ENCODE measurements around the gene POU2F3. TPM values are rescaled to one million over a fixed set of nuclear protein-coding genes. Genes with fewer than 3 reads are reported as not detected.

Gene POU2F3
- not detected for total RNA-seq

DNA sequence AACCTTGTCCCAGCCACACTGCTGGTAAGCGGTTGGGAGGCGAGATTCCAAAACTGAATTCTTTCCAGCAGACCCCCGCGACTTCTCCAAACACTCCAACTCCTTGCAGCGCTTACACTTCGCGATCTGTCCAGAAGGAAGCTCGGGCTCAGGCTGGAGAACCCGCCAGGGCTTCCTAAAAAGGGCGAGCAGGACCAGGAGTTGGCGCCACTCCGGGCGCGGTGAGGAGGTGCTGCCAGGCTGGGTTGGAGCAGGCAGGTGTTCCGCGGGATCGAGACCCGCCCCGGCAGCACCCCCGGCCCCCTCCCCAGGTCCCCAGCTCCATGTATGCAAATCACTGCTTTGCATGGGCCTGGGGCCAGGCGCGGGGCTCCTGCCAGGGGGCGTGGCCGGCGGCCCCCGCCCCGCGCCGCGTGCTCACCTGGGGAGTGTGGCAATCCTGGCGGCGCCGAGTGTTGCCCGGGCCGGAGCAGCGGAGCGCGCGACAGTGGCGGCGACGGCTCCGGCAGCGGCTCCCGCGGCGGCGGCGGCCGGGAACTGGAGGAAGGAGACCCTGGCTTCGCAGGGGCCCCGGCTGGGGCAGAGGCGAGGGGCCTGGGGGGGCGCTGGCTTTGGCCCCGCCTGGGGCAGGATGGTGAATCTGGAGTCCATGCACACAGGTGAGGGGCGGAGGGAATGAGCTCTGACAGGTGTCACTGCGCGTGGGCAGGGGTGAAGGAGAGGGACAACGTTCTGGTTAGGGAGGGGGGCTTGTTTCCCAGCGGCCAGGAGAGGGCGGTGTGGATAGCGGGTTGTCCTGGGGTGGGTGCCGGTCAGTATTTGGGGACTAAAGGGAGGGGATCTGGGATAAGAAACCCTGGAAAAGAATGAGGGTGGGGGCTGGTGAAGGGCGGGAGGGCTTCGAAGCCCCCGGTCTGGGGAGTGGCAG lies at the start of gene POU2F3:
Gene POU2F3 (plus strand): TSS at position 428 of the 928 bp plus-strand sequence. CDS start 204 bp downstream, at position 632.
- intact Hi-C loops (cut with micrococcal nuclease): no loop called here
- DNase-seq: no peak
- H3K36me3 Mint-ChIP-seq: no peaks in the 10 kb centered on the region
- H3K27me3 Mint-ChIP-seq: peaks cover 72% of the 10 kb centered on the region
- H3K9me3 Mint-ChIP-seq: no peaks in the 10 kb centered on the region
- CTCF ChIA-PET: interaction anchor here (0.6 to 1.0 kb wide), 2 partner anchors 9 to 68 kb away, joined by 3 to 5 read pairs; no protein-coding TSS in a partner anchor
- POLR2A ChIA-PET: no interaction called here
- no peak within 1 kb of the TSS for H3K27ac Mint-ChIP-seq
- H3K4me3 Mint-ChIP-seq: no peak within 1 kb of the TSS
- H3K4me1 Mint-ChIP-seq (ENCODE audit: low read depth): peaks cover 11% of the 10 kb centered on the region

DNA sequence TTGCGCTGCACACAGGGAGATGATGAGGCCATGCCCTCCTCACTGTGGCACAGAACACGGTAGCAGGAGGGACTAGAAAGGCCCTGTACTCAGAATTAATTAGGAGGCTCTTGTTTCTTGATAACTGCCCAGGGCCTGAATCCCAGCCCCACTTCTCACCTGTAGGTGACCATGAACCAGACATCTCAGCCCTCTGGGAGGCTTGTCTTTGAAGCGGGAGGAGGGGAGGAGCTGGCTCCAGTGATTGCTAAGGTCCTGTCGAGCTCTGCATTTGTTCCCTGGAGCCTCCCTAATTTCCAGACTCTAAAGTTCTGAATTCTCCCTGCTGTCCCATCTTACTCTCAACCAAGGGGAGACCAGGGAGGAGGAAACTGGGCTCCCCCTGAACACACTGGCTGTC lies 48.9 kb upstream of the POU2F3 start:
- H3K27me3 Mint-ChIP-seq: peaks cover 4% of the 10 kb centered on the region
- peaks cover 10% of the 10 kb centered on the region for H3K4me1 Mint-ChIP-seq (ENCODE audit: low read depth)
- no peaks in the 10 kb centered on the region for H3K9me3 Mint-ChIP-seq
- intact Hi-C loops (cut with micrococcal nuclease): no loop called here
- no peak overlapping the region for H3K4me3 Mint-ChIP-seq
- CTCF ChIA-PET: no interaction called here
- no peaks in the 10 kb centered on the region for H3K36me3 Mint-ChIP-seq
- DNase-seq: no peak
- H3K27ac Mint-ChIP-seq: no peak overlapping the region
- POLR2A ChIA-PET: no interaction called here

DNA sequence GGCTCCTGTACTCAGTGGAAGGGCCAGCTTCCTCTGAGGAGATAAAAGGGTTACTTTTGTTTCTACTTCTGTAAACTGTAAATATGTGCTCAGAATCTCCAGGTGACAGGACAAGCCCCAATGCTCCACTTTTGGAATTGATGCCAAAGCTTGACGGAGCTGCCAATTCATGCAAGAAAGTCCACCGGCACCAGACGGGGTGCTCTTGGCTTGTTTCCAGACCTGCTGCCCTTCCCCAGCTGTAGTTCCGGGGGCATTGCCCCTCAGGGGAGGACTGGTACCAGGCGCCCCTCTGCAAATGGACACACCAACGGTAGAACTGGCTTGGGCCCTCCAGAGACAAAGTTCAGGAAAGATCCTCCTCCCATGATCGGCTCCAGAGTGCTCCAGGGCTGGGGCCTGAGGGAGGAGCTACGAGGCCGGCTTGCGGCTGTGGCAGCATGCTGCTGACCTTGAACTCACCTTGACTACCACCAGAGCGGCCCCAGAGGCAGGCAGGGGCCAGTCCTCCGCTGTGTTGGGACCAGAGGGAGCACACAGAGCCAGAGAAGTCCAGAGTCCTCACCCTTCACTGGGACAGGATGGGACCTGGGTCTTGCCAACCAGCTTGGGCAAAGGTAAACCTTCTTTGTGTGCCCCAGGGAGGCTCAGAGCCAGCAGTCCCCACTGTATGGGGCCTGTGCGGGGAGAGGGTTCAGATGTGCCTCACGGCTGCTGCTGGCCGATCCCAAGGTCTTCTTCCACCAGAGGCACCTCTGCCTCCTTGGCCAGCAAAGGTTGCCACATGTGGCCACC lies 46.9 kb upstream of the POU2F3 start:
- intact Hi-C loops (cut with micrococcal nuclease): no loop called here
- Mint-ChIP-seq H3K4me1 (ENCODE audit: low read depth) (no peaks in the 10 kb centered on the region), H3K27me3 (no peaks in the 10 kb centered on the region), H3K36me3 (no peaks in the 10 kb centered on the region), H3K9me3 (no peaks in the 10 kb centered on the region), H3K27ac (no peak overlapping the region), H3K4me3 (no peak overlapping the region)
- ChIA-PET CTCF (no interaction called here), POLR2A (no interaction called here)
- no peak for DNase-seq

DNA sequence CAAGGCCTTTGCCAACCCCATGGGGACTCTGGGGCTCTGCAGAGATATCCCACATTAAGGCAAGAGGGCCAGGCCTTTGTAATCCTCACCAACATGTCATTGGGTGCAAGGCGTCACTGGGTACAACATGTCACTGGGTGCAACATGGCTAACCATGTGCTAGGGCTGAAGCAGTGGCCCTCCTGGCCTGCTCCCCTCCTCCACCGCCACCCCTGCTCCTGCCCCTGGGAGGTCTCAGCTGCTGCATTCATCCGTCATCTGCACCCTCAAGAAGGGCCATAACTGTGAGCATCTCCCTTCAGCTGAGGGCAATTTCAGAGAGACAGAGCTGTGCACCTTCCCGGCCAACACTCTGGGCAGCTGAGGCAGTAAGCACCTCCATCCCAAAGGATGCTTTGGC lies 45.8 kb upstream of the POU2F3 start:
- CTCF ChIA-PET: no interaction called here
- POLR2A ChIA-PET: no interaction called here
- DNase-seq: no peak
- Mint-ChIP-seq H3K4me1 (ENCODE audit: low read depth) (no peaks in the 10 kb centered on the region), H3K36me3 (no peaks in the 10 kb centered on the region), H3K4me3 (no peak overlapping the region), H3K27ac (no peak overlapping the region), H3K9me3 (no peaks in the 10 kb centered on the region), H3K27me3 (no peaks in the 10 kb centered on the region)
- intact Hi-C loops (cut with micrococcal nuclease): no loop called here

DNA sequence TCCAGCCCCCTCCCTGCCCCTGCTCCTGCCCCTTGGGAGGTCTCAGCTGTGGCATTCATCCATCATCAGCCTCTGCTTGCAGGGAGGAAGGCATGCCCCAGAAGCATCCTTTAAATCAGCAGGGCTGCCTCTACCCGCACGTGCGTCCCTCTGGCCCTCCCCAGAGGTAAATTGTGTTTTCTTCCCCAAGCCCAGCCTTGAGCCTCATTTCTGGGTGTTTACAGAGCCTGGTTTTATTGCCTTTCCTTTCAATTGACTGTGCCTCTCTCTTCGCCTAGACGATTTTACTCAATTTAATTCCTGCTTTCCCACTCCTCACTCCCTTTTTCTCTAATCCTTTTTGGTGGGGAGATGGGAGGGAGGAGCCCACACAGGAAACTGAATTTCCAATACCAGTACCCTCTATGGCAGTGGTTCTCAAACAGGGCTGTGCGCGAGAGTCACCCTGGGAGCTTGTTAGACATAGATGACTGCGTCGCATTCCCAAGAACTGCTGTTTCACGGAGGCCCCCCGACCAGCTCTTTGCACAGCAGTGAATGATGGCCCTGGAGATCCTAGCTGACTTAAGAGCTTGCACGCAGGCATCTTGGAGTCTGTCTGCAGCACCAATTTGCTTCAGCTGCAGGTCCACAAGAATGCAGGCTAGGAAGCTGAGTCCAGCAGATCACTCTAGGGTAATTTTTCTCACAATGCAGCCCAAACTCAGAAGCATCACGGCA lies 44.2 kb upstream of the POU2F3 start:
- H3K27ac Mint-ChIP-seq: no peak overlapping the region
- no peaks in the 10 kb centered on the region for H3K9me3 Mint-ChIP-seq
- no peaks in the 10 kb centered on the region for H3K4me1 Mint-ChIP-seq (ENCODE audit: low read depth)
- no peak for DNase-seq
- H3K4me3 Mint-ChIP-seq: no peak overlapping the region
- no peaks in the 10 kb centered on the region for H3K36me3 Mint-ChIP-seq
- POLR2A ChIA-PET: no interaction called here
- CTCF ChIA-PET: no interaction called here
- intact Hi-C loops (cut with micrococcal nuclease): no loop called here
- peaks cover 5% of the 10 kb centered on the region for H3K27me3 Mint-ChIP-seq

DNA sequence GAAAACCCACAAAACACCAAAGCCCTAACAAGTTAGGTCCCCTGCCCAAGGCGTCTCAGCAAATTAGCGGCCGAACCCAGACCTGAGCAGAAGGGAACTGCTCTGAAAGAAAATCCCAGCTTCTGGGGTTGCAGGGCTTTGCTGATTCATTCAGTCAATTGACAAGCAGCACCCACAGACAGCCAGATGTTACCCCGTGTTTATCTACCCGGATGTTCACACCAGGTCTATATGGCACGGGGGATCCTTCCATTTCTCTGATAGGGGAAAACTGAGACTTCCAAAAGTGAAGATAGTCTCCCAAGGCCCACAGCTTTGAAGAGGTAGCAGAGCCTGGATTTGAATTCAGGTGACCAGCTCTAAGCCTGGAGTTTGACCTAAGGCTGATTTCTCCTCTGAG lies 43.1 kb upstream of the POU2F3 start:
- intact Hi-C loops (cut with micrococcal nuclease): no loop called here
- H3K27me3 Mint-ChIP-seq: peaks cover 5% of the 10 kb centered on the region
- H3K27ac Mint-ChIP-seq: no peak overlapping the region
- CTCF ChIA-PET: no interaction called here
- H3K4me1 Mint-ChIP-seq (ENCODE audit: low read depth): no peaks in the 10 kb centered on the region
- no peaks in the 10 kb centered on the region for H3K9me3 Mint-ChIP-seq
- H3K36me3 Mint-ChIP-seq: no peaks in the 10 kb centered on the region
- no peak overlapping the region for H3K4me3 Mint-ChIP-seq
- POLR2A ChIA-PET: no interaction called here
- no peak for DNase-seq

DNA sequence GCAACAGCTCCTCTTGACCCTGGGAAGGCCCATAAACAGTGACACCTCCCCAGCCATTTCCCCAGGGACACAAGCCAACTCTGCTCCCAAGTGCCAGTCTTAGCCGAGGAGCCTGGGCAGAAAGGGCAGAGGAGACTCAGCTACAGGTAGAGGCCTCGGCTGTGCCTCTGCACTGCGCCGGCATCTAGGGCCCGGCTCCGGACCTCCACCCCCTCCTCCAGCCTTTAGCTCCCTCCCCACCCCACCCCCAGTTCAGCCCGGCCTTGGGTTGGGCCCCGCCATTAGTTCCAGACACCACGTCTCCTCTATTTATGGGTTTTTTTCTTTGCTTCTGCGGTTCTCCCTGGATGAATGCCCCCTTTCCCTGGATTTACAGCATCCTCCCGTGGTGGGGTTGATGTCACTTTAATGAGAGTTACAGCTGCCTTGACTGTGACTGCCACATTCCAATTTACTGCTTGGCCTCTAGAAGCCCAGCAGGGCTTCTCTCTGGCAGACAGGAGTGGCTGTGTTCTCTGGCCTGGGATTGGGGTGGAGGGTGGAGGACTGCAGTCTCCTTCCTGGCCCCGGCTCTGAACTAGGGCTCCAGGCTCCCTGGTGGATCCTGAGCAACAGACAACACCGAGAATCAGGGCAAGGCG lies 42.6 kb upstream of the POU2F3 start:
- Mint-ChIP-seq H3K9me3 (no peaks in the 10 kb centered on the region), H3K27me3 (peaks cover 5% of the 10 kb centered on the region), H3K36me3 (no peaks in the 10 kb centered on the region), H3K4me3 (no peak overlapping the region), H3K4me1 (ENCODE audit: low read depth) (no peaks in the 10 kb centered on the region), H3K27ac (no peak overlapping the region)
- intact Hi-C loops (cut with micrococcal nuclease): no loop called here
- CTCF ChIA-PET: no interaction called here
- no peak for DNase-seq
- POLR2A ChIA-PET: no interaction called here

DNA sequence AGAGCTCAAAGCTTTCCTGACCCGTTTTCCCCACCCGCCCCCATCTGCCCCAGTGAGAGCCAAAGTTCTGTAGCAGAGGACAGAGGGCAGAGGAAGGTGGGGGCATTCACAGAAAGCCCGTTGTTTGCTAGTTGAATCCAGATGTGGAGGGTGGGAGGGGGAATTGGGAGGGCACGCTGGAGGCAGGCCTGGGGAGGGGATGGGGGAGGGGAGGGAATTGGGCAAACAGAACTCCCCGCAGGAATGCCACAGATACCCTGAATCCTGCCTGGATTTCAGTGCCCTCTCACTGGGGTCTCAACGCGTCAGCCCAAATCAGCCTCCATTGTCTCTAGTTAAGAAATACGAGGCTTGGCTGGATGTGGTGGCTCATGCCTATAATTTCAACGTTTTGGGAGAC lies 42.0 kb upstream of the POU2F3 start:
- no peaks in the 10 kb centered on the region for H3K9me3 Mint-ChIP-seq
- CTCF ChIA-PET: no interaction called here
- no peaks in the 10 kb centered on the region for H3K36me3 Mint-ChIP-seq
- no peaks in the 10 kb centered on the region for H3K4me1 Mint-ChIP-seq (ENCODE audit: low read depth)
- POLR2A ChIA-PET: no interaction called here
- intact Hi-C loops (cut with micrococcal nuclease): no loop called here
- DNase-seq: no peak
- peaks cover 5% of the 10 kb centered on the region for H3K27me3 Mint-ChIP-seq
- no peak overlapping the region for H3K27ac Mint-ChIP-seq
- no peak overlapping the region for H3K4me3 Mint-ChIP-seq

DNA sequence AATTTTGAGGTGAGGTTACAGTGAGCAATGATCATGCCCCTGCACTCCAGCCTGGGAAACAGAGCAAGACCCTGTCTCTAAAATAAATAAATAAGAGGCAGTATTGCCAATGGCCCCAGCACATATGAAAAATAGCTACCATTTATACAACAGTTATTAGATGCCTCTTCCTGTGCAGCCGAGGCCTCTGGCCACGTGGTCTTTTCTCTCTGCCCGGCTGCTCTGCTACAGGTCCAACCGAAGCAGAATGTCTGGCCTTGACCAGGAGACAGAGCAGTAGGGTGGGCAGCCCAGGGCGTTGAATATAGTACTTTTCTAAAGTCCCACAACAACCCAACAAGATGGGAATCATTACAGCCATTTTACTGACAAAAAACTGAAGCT lies 41.5 kb upstream of the POU2F3 start:
- intact Hi-C loops (cut with micrococcal nuclease): no loop called here
- Mint-ChIP-seq H3K27ac (no peak overlapping the region), H3K36me3 (no peaks in the 10 kb centered on the region), H3K9me3 (no peaks in the 10 kb centered on the region), H3K27me3 (peaks cover 5% of the 10 kb centered on the region), H3K4me3 (no peak overlapping the region), H3K4me1 (ENCODE audit: low read depth) (no peaks in the 10 kb centered on the region)
- DNase-seq: no peak
- ChIA-PET CTCF (no interaction called here), POLR2A (no interaction called here)

DNA sequence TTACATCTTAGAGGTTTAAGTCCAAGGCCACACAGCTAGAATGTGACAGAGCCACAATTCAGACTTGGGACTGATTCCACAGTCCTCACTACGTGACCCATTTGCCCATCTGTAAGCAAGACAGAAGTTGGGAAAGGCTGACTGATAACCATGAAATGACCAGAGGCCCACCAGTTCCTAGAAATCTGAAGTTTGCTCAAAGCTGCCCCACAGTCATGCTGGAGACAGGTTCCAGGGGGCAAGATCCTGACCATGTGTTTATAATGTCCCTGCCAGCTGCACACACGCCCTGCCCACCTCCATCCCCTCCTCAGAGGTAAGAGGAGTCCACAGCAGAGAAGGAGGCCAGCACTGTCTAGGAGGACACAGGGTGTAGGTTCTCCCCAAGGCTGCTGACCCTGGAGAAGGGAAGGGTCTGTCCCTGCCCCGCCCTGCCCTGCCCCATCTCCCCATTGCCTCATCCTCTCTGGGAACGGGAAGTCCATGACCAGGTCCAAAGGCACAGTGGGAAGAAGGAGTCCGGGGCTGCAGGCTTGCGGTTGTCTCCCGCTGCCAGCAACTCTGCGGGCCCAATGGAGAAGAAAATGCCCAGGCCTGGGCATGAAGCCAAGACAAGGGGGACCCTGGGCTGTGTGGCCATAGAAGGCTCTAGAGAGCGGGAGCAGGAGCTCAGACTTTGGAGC lies 41.0 kb upstream of the POU2F3 start:
- Mint-ChIP-seq H3K4me3 (no peak overlapping the region), H3K27ac (no peak overlapping the region), H3K36me3 (no peaks in the 10 kb centered on the region), H3K4me1 (ENCODE audit: low read depth) (no peaks in the 10 kb centered on the region), H3K9me3 (no peaks in the 10 kb centered on the region), H3K27me3 (peaks cover 5% of the 10 kb centered on the region)
- CTCF ChIA-PET: no interaction called here
- intact Hi-C loops (cut with micrococcal nuclease): no loop called here
- POLR2A ChIA-PET: no interaction called here
- DNase-seq: no peak

DNA sequence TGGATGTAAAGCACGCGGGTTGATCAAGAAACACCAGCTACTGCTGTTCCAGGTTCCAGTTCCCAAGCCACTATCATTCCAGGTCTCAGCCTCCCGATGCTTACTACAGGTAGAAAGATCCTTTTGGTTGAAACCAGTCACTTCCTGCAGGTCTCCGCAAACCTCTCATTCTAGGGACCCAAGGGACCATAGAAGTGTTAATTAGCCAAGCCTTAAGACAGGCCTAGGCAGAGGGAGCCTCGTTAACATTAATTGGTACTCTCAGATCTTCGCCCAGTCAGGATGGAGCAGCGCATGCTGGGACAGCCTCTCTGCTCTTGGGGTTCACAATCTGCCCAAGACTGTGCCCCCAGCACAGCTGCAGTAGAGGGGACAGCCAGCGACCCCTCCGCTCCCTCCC lies 40.3 kb upstream of the POU2F3 start:
- H3K4me1 Mint-ChIP-seq (ENCODE audit: low read depth): no peaks in the 10 kb centered on the region

DNA sequence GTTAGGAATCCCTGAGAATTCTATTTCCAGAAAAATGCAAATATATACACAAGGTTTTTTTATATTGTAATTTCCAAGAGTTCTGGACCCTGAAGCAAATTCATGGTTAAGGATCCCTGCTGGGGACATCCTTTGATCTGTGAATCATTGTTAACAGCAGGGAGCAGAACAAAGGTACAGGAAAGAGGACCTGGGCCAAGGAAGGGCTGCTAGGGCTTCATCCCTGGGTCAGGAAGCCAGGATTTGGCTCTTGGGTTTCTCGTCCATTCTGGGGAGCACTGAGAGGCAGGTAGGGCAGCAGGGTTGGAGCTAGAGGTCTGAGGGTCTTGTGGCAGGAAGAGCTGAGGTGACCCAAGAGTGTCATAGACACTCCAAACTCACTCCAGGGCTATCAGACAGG lies 39.3 kb upstream of the POU2F3 start:
- H3K27me3 Mint-ChIP-seq: peaks cover 7% of the 10 kb centered on the region
- no peaks in the 10 kb centered on the region for H3K9me3 Mint-ChIP-seq
- H3K4me1 Mint-ChIP-seq (ENCODE audit: low read depth): no peaks in the 10 kb centered on the region
- intact Hi-C loops (cut with micrococcal nuclease): no loop called here
- no peak overlapping the region for H3K4me3 Mint-ChIP-seq
- CTCF ChIA-PET: no interaction called here
- POLR2A ChIA-PET: no interaction called here
- no peak overlapping the region for H3K27ac Mint-ChIP-seq
- DNase-seq: no peak
- H3K36me3 Mint-ChIP-seq: no peaks in the 10 kb centered on the region

More for the DNA sequence above, 40.3 kb upstream of the POU2F3 start:
- intact Hi-C loops (cut with micrococcal nuclease): no loop called here
- Mint-ChIP-seq H3K9me3 (no peaks in the 10 kb centered on the region), H3K4me3 (no peak overlapping the region), H3K27me3 (peaks cover 7% of the 10 kb centered on the region), H3K27ac (no peak overlapping the region), H3K36me3 (no peaks in the 10 kb centered on the region)
- POLR2A ChIA-PET: no interaction called here
- CTCF ChIA-PET: no interaction called here
- DNase-seq: no peak
